HG02840 (cell line): ENCODE results near the gene CADM1.
A peak's percentile ranks its signal among the peaks of the same experiment; 100 is the strongest.
"Not testable (repeated sequence)": the region's sequence is repeated elsewhere in the genome, so short reads cannot be mapped to it uniquely, and the experiment has no call there.

Experiments used
- ATAC-seq: cut with Tn5 transposase; IDR thresholded peaks from one replicate; pipeline ENCODE4 v1.9.1; 2021; ENCODE audit warnings: mild to moderate bottlenecking, moderate library complexity, moderate number of reproducible peaks; ENCODE audit not compliant: unreplicated experiment, low FRiP score

CADM1 gene

DNA sequence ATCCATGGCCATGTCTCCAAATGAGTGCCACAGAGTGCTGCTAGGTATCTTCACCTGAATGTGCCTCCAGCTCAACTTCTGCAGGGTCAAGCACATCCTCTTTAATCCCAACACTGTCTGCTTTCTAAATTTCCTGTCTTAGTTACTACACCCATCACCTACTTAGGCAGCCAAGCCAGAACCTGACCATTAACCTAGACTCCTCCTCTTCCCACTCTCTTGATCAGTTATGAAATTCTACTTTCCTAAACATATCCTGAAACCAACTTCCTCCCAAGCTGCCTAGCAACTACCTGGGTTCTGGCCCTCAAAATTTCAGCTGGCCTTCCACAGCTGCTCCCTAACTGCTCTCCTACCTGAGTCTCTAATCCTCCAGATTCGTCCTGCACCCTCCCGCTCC, 22.7 kb downstream of the CADM1 start:
- no peak for ATAC-seq

DNA sequence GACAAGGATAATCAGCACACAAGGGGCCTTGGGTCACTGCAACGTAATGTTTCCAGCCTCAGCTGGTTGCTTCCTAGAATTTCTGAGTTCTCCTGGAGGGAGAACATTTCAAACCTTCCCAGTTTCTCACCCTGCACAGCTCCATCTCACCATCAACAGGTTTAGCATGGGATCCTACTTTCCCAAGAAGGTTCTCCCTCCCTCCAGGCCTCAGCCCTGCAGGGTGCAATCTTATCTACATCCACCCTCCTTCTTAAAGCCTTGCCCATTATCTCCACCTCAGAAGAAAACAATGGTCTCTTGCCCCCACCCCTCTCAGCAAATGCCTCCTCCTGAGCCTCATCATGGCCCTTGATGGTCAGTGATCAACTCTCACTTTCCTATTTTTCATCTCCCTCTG, 23.6 kb downstream of the CADM1 start:
- ATAC-seq: no peak

DNA sequence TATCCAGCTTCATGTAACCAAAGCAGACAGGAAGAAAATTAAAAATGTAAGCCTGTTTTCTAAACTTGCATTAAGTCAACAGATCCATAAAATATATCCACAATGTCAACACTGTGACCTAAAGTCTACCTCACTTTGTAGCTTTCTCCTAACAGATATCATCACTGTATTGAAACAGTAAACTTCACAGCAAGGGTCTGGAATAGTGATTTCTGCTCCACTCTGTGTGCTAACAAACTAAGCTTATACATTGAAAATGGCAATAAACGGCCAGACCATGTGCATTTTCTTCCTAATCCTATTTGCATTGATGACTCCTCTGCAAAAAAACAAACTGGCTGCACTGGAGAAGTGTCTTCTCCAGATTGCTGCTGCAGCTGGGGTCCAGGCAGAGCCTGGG, 26.8 kb downstream of the CADM1 start:
- ATAC-seq: no peak

DNA sequence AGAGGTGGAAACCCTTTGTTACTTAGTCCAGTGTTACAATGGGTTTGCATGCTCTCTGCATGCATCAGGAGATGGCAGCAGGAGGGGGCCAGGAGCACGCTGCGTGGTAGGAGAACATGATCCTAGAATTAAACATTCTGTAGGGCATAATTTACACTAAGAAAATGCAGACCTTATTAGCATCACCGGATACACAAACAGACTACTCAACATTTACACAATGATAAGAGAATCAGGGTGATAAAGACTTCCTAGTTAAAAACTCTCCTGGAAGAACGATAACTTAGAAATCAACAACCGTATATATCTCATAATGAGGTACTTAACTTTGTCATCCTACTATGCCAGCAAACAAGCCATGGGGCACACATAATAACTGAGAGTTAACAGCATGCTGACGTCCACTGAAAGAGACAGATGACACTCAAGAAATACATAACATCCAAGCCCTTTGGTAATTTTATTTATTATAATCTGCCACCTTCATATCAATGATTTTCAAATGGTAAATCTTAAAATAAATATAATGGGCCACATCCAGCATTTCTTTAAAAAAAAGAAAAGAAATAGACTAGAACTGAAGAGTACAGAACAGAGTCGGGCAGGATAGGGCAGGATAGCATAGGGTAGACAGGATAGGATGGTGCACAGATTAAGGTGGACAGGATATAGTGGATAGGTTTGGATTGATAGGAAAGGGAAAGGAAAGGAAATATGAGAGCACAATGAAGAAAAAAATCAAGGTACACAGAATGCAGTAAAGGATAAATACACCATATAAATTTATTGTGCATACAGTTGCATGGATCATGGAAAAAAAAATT, 27.5 kb downstream of the CADM1 start:
- ATAC-seq: no peak

DNA sequence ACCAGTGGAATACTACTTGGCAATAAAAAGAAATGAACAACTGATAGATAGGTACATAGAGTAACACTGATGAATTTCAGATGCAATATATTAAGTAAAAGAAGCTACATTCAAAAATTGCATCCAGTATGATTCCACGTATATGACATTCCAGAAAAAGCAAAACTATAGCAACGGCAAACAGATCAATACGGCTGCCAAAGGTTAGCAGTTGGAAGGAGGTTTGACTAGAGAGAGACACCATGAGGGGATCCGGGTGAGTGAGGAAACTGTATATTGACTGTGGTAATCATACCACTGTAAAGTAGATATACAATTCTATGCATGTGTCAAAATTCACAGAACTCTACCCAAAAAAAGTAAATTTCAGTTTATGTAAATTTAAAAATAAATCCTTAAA, 28.7 kb downstream of the CADM1 start:
- no peak for ATAC-seq

DNA sequence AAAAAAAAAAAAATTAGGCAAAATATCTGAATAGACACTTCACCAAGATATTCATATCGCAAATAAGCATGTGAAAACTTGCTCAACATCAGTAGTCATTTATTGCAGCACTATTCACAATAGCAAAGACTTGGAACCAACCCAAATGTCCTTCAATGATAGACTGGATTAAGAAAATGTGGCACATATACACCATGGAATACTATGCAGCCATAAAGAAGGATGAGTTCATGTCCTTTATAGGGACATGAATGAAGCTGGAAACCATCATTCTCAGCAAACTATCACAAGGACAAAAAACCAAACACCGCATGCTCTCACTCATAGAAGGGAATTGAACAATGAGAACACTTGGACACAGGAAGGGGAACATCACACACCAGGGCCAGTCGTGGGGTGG, 29.9 kb downstream of the CADM1 start:
- not testable (repeated sequence) for ATAC-seq

DNA sequence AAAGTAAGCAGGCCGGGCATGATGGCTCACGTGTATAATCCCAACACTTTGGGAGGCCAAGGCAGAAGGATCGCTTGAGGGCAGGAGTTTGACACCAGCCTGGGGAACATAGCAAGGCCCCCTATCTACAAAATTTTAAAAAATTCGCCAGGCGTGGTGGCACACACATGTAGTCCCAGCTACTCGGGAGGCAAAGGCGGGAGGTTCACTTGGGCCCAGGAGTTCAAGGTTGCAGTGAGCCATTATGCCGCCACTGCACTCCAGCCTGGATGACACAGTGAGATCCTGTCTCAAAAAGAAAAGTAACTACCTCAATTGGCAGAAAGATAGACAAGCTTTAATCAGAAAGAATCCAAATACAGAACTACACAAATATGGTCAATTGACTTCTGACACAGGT, 31.0 kb downstream of the CADM1 start:
- ATAC-seq: no peak

DNA sequence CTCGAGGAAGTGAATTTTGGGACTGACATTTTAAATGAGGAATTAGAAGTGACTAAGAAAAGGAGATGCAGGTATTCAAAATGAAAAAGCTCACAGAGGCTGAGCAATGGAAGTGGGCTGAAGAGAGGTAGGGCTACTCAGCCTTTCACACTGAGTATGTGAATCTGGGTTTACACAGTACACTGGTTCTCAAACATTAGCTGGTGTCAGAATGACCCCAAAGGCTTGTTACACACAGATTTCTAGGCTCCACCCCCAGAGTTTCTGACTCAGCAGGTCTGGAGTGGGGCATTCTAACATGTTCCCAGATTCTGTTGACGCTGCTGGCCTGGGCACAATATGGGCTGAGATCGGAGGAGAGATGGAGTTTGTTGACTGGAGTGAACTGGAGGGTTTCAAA, 32.8 kb downstream of the CADM1 start:
- ATAC-seq: peak; percentile 65

DNA sequence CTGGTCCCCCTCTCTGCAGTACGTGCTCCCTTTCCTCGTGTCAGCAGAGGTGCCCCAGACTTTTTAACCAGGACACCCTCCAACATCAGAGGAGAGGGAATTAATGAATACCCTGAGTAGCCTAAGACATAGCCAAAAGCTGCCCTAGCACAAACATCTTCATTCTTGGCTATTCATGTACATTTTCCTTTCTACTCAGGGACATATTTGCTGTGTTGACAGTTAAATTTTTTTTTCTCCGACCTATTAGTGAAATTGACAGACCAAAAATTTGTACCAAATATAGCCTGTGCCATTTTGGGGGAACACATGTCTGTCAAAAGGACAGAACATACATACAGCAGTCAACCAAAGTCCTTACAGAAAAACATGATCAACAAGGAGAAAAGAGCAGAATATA, 33.3 kb downstream of the CADM1 start:
- no peak for ATAC-seq

DNA sequence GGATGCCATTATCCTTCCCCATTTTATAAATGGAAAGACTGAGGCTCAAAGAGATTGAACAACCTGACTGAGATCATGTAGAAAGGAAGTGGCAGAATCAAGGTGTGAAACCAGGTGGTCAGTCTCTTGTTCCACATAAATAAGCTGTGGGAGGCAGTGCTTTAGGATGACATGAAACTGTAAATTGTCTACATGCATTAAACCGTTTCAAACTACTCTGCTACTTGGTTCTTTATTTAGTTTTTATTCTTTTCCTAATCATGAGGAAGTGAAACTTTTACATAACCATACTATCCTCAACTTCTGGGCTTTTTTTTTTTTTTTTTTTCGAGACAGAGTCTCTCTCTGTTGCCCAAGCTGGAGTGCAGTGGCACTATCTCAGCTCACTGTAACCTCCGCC, 34.9 kb downstream of the CADM1 start:
- no peak for ATAC-seq

DNA sequence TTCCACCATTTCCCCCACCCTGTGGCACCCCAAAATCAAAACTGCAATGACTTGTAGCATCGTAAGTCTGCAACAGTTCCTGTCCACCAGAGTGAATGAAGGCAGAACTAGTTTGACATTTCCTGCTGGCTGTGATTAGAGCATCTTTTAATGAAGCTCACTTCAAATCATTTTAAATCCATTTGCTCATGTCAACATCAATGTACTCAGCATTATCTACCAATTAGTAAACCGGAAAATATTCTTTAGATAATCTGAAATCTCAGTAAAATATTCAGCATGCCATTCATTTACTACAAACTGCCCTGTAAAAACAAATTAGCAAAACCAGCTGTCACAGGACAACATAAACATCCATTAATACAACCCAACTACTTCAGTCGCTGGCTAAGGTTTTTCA, 38.1 kb downstream of the CADM1 start:
- ATAC-seq: no peak

DNA sequence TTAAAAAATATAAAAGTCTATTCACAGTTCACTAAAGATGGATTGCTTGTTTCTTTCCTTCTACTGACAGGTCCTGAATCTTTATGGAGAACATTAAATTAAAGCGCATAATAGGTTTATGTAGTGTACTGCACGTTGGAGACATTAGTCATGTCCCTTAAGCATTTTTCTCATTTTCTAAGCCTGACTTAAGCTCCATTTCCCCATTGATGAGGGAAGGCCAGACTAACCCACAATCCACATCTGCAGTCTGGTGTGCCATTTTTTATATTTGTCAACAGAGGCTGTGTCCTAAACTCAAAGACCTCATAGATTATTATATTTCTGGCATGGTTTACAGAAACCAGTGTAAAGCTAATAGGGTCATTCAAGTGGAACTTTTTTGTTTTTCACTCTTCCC, 39.9 kb downstream of the CADM1 start:
- no peak for ATAC-seq

DNA sequence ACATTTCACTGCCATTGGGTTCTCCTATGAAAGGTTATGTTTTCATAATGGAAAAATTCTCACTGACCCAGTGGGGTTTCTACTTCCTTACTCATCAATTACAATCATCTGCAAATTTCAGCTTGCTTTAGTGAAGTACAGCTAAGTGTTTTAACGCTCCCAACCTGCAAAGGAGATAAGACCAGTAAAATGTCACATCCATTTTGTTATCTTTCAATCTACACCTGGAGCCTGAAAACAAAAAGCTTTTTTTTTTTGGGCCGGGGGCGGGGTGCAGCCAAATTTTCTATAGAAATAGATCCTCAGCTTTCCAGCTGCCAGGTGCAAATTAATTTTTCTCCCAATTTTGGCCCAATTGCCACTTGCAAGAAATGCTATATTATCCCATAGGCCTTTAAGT, 40.6 kb downstream of the CADM1 start:
- no peak for ATAC-seq

DNA sequence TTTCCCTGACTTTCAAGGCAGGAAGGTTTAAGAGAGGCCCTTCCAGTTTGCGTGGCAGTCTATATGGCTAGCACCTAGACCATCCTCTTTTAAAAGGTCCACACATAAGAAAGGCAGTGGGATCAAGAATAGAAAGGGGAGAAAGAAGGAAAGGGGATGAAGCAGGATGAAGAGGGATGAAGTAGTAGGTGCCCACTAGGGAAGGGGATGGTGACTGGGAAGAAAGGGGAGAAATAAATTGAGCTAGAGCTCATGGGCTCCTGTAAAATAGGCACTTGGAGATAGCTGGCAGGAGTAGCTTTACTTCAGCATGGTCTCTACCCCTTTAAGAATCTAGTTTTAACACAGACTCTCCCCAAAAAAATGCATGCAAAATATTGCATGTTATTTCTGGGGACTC, 41.5 kb downstream of the CADM1 start:
- ATAC-seq: no peak

DNA sequence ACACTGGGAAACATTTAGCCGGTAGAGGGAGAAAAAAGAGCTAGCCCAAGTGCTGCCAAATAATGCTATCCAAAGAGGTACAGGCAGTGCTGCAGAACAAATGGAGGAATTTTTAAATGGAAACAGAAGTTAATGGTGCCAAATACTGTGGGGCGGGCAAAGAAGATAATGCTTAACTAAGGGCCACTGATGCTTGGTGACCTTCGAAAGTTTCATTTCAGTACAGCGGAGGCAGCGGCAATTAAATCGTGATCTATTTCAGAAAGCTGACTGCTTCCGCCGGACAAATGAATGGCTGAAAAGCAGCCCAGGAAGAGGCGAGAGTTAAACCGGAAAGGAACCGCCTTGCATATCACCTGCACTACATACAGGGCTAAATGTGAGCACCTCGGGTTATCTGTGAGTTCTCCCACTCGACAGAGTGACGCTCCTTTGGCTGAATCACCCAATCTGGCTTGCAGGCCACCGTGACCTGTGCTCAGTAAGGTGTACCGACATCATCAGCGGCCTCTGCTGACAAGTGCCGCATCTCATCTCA, 42.1 kb downstream of the CADM1 start:
- ATAC-seq: no peak

DNA sequence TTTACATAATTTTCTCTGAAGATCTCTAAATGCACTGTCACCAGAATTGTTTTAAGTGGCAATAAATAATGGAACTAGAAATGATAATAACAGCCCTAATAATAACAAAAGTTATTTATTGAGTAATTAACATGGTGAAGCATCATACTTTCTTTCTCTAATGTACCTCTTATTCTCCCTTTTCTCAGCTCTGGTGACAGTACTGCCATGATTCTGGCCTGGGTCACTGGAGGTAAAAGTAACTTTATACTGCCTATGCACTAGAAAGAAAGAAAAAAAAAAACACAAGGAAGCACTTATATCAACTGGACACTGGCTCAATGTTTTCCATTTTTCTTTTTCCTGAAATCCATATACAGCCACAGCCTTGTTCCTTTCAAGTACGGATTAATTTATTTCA, 43.7 kb downstream of the CADM1 start:
- no peak for ATAC-seq

DNA sequence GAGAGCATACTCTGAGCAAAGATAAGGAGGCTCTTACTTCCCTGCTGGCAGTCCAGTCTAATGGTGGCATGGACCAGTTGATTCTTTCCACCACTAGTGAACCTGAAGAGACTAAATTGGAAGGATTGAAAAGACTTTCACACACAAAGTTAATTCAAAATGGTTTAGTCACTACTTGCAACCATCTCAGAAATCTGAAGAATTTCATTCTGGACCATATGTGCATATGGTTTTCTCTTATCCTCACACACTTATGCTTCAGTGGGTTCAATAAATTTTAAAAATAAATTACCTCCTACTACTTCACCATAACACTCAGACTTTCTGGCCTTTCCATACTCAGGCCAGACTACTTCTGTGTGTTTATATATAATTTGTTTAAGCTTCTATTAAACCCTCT, 44.7 kb downstream of the CADM1 start:
- no peak for ATAC-seq

DNA sequence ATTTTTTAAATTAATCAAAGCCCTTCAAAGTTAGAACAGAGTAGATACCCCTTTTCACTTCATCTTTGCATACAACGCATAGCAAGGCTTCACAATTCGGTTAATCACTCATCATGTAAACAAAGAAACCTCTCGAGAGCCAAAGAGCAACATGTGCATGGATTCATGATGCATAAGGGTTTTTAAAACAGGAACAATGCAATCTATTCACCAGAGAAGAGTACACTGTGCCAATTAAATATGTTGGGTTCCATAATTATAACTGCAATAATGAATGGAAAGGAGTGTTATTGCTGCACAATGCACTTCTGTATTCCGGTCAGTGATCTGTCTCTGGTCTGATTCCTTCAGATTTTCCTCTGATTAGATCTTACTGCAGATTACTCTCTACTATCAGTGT, 45.3 kb downstream of the CADM1 start:
- no peak for ATAC-seq

DNA sequence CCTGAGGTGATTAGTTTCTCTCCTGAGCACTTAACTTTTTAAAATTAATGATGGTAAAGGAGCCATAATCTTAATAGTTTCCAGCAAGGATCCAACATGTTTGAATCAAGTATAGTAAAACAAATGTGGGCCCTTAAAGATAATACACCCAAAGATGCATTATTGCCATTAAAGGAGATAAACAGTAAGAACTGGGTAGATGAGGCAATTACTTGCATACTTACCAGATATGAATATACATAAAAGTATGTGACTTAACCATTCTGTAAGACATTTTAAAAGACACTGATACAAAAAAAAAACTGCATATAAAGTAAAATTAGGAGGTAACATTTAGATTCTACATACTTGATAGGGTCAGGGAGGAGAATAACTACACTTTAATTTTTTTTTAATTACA, 48.2 kb downstream of the CADM1 start:
- ATAC-seq: no peak

DNA sequence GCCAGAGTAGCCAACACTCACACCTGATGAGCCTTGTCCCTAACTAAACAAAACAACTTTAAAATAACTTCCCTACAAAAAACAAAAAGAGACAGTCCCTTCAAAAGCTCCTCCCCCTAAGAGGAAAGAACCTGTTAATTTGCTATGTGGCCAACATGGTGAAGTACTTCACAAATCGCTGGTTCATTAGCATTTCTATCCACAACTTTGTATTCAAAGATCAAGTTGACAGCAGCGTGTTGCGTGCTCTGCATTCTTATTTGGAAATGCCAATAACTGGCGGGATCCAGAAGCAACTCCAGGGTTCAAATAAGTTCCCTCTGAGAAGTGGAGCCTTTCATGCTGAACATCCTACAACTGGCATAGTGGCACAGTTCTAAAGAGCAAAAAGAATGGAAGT, 48.6 kb downstream of the CADM1 start:
- no peak for ATAC-seq

DNA sequence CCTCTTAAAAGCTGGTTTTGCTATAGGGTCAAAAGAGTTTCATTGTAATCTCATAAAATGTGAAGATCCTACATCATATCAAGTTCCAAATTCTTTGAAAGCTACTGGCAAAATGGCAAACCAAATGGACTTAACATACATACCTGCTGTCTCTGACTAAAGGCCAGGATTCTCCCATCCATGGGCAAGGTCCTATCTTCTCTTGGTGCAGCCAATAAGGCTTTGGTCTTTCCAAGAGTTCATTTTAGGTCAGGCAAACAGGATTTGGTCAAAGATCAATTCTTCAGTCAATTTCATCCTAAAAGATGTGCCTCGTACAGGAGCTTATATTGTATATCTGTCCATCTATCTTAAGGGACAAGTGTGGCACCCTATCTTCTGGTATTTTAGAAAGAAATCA, 49.7 kb downstream of the CADM1 start:
- ATAC-seq: no peak

DNA sequence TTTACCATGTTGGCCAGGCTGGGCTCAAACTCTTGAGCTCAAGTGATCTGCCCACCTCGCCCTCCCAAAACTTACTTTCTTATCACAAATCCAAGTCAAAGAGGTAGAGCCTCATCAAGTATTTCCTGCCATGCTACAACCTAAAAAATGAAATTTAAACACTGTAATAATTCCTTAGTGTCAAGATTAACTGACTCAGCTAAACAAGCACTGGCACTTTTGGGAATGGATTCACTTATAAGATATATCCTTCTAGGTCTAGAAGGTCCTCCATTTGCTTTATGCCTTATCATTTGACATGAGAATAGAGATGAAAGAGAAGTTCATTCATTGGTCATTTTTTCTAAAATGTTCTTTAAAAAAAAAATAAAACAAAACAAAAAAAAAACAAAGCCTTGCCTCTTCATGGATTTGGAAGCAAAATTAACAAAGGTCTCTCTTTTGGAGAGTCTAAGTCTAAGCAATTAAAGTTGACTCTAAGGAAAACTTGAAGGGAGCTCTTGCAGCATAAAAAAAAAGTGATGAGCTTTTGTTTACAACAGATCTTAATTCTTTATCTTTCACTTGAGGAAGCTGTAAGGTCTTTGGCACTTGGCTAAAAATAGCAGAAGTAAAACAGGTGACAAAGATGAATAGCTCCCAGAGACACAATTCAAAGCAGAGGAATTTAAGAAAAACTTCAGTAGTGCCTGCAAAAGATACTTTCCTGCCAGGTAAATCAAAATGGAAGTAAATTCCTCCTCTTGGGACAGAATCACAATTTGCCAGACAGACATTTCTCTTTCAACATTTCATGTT, 50.3 kb downstream of the CADM1 start:
- no peak for ATAC-seq
